HG02678 (cell line): Measurements from ENCODE around the gene SLC31A2.

Experiments
- ATAC-seq: cut with Tn5 transposase; IDR thresholded peaks from one replicate; pipeline ENCODE4 v1.9.1; 2021; ENCODE audit warnings: mild to moderate bottlenecking, moderate library complexity; ENCODE audit not compliant: unreplicated experiment

Gene SLC31A2

GRCh38 chr9:113184539-113184938 lies 33.7 kb downstream of the SLC31A2 start:
- no peak for ATAC-seq

- ATAC-seq, result no peak
These were observed 34.5 kb downstream of the SLC31A2 start for GRCh38 chr9:113185271-113185670.

DNA sequence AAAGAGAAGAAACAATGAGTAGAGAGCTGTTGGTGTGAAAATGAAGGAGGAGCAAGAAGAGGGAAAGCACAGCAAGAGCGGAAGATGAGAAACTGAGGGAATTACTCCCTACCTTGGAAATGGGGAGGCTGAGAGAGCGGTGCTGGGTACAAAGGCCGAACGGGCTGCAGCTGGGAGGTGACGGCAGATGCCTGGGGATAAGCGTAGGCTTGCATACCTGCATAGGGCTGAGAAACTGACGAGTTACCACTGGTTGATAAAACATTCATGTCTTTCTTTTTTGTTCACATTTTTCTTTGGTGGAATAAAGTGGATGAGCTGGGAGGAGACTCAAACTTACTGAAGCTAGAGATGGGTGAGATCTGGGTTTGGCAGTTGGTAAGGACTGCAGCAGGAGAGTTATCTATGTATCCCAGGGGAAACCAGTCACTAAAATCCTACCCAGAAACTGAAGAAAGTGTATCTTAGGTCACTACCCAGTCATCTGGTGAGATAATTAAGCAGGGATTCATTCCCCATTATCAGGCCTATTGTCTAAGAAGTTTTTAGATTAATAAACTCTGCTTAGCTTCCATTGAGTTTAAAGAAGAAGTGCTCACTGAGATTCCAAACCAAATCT lies 35.4 kb downstream of the SLC31A2 start:
- ATAC-seq, result no peak

- no peak for ATAC-seq
These were observed 37.3 kb downstream of the SLC31A2 start for GRCh38 chr9:113187929-113188595.

DNA sequence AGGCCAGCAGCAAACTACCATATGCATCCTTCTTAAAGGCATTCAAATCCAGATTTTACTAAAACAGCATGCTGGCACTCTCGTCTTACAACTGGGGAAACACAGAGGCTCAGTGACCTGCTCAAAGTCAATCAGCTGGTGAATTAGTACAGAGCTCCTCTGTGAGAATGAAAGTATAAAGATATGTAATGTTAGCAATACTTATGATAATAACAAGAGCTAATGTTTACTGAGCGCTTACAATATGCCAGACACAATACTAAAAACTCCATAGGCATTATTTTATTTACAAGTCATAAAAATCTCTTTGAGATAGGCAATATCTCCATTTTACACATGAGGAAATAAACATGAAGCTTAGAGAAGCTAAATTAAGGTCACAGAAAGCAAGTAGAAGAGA lies 41.6 kb downstream of the SLC31A2 start:
- no peak for ATAC-seq

DNA sequence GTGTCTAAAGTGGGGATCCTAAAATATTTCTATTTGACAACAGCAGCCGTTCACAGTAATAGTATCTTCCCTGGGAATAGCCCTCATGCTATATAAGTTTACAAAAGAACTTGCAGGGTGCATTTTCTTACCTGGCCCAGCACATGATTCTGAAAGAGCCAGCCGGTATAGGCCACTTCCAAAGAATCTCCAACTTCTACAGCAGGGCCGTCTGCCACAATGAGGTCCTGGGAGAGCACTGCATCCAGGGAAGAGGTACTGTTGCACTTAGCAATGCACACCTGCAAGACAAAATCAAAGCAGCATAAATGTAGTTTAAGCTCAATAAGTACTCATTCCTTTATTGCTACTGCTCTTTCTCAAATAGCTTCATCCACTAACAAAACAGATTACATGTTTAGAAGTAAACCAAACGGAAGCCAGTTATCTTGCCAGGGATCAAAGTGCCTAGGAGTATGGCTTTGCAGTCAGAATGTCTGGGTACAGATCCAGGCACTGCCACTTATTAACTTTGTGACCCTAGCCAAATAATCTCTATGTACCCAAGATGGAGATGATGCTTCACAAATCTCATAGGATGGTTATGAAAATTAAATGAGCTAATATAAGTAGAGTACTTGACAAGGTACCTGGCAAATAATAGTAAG lies 49.0 kb downstream of the SLC31A2 start:
- ATAC-seq, result no peak

GRCh38 chr9:113205432-113205831 lies 54.6 kb downstream of the SLC31A2 start:
- no peak for ATAC-seq

DNA sequence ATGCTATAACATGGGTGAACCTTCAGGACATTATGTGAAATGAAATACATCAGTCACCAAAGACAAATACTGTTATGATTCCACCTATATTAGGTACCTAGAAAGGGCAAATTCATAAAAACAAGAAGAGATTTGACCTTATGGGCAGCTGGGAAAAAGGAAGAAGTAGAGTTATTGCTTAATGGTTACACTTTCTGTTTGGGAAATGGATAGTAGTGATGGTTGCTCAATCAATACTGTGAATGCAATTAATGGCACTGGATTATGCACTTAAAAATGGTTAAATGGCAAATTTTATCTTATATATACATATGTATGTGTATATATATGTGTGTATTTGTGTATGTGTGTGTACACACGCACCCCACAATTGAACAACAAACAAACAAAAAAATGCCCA lies 55.1 kb downstream of the SLC31A2 start:
- ATAC-seq, result no peak

DNA sequence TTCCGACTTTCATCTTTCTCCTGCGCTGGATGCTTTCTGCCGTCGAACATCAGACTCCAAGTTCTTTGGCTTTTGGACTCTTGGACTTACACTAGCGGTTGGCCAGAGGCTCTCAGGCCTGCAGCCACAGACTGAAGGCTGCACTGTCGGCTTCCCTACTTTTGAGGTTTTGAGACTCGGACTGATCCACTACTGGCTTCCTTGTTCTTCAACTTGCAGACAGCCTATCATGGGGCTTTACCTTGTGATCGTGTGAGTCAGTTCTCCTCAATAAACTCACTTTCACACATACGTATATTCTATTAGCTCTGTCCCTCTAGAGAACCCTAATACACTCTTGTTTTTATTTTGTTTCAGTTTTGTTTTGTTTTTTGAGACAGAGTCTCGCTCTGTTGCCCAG lies 60.0 kb downstream of the SLC31A2 start:
- no peak for ATAC-seq
